Measurements from ENCODE around the gene TNIP2. TPM values are rescaled to one million over a fixed set of nuclear protein-coding genes. Genes with fewer than 3 reads are reported as not detected.

Gene TNIP2
- 10 to 100 TPM; 17.2 to 18.4 (median 17.8) TPM for polyA plus RNA-seq (ENCODE audit: insufficient read length in 3 of 3)

GRCh38 chr4:2755821-2756690 is at the start of gene TNIP2:
TSS of gene TNIP2 (minus strand) at chr4:2756336. CDS start at chr4:2756289, 47 bp downstream.
- DNase-seq (ENCODE audit: low read depth in 3 of 3, low spot score in 2 of 3) = peak; percentile 38 to 43 (median 42)

- no peak for DNase-seq (ENCODE audit: low read depth in 3 of 3, low spot score in 2 of 3)
These were observed 48.9 kb upstream of the TNIP2 start for GRCh38 chr4:2804973-2805501.

- DNase-seq (ENCODE audit: low read depth in 3 of 3, low spot score in 2 of 3) = no peak
These were observed 48.4 kb upstream of the TNIP2 start for GRCh38 chr4:2804449-2804972.

- DNase-seq (ENCODE audit: low read depth in 3 of 3, low spot score in 2 of 3) = no peak
These were observed 47.7 kb upstream of the TNIP2 start for GRCh38 chr4:2803624-2804448.

- no peak for DNase-seq (ENCODE audit: low read depth in 3 of 3, low spot score in 2 of 3)
These were observed 46.7 kb upstream of the TNIP2 start for GRCh38 chr4:2802618-2803531.

GRCh38 chr4:2800691-2801596 is 44.8 kb upstream of the TNIP2 start:
- peak in 2 of 3 donors; percentile 58 to 63 for DNase-seq (ENCODE audit: low read depth in 3 of 3, low spot score in 2 of 3)

GRCh38 chr4:2799971-2800690 is 44.0 kb upstream of the TNIP2 start:
- DNase-seq (ENCODE audit: low read depth in 3 of 3, low spot score in 2 of 3) = no peak

GRCh38 chr4:2799224-2799911 is 43.2 kb upstream of the TNIP2 start:
- DNase-seq (ENCODE audit: low read depth in 3 of 3, low spot score in 2 of 3) = no peak

- DNase-seq (ENCODE audit: low read depth in 3 of 3, low spot score in 2 of 3) = no peak
These were observed 42.5 kb upstream of the TNIP2 start for GRCh38 chr4:2798399-2799223.

GRCh38 chr4:2797545-2798305 is 41.6 kb upstream of the TNIP2 start:
- no peak for DNase-seq (ENCODE audit: low read depth in 3 of 3, low spot score in 2 of 3)

- DNase-seq (ENCODE audit: low read depth in 3 of 3, low spot score in 2 of 3) = no peak
These were observed 40.9 kb upstream of the TNIP2 start for GRCh38 chr4:2796849-2797544.

- DNase-seq (ENCODE audit: low read depth in 3 of 3, low spot score in 2 of 3) = no peak
These were observed 40.0 kb upstream of the TNIP2 start for GRCh38 chr4:2795893-2796848.

- no peak for DNase-seq (ENCODE audit: low read depth in 3 of 3, low spot score in 2 of 3)
These were observed 39.3 kb upstream of the TNIP2 start for GRCh38 chr4:2795300-2795892.
